Common myeloid progenitor, CD34-positive (primary cell): Measurements from ENCODE around the gene EPB41.

Experiments
- CTCF ChIA-PET: fragments of 350-600 bp; sonication (Branson Sonifier 250); formaldehyde crosslinking; loops from one replicate; lab custom pipeline; 2021; ENCODE audit warnings: antibody characterized with exemption; lab: Charles Lee
- POLR2A ChIA-PET: fragments of 350-600 bp; sonication (Branson Sonifier 250); formaldehyde crosslinking; loops from one replicate; lab custom pipeline; 2021; ENCODE audit warnings: antibody characterized with exemption; lab: Charles Lee
- DNase-seq, 3 donors: peaks; one replicate each; pipeline versions ENCODE4 v3.0.0 to v3.0.0-alpha.2; 2013
- H3K27ac ChIP-seq, 2 experiments: 1 replicate in 1 of 2; 2 replicates in 1 of 2; pipeline ENCODE4 v1.7.0; 2013; ENCODE audit warnings: inconsistent platforms in 2 of 2, low read length in 2 of 2, mild to moderate bottlenecking in 2 of 2, low read depth in 1 of 2, moderate library complexity in 1 of 2; ENCODE audit not compliant: severe bottlenecking in 2 of 2, insufficient read depth in 1 of 2, poor library complexity in 1 of 2
- H3K27me3 ChIP-seq, 5 experiments: replicated peaks in 2 of 5; 1 replicate in 3 of 5; 2 replicates in 2 of 5; pipeline versions ENCODE4 v1.6.1 to v1.7.0; 2013; ENCODE audit warnings: low read length in 4 of 5, mild to moderate bottlenecking in 2 of 5, moderate library complexity in 2 of 5, inconsistent platforms in 1 of 5; ENCODE audit not compliant: insufficient read depth in 5 of 5, control insufficient read depth in 4 of 5
- H3K36me3 ChIP-seq, 4 experiments: 1 replicate in 2 of 4; 2 replicates in 2 of 4; pipeline versions ENCODE4 v1.6.1 to v1.7.0; 2013; ENCODE audit warnings: low read length in 3 of 4, control low read depth in 1 of 4, mild to moderate bottlenecking in 1 of 4; ENCODE audit not compliant: control insufficient read depth in 4 of 4, insufficient read depth in 4 of 4
- H3K4me1 ChIP-seq, 4 experiments: 1 replicate in 3 of 4; 2 replicates in 1 of 4; pipeline versions ENCODE4 v1.6.1 to v1.7.1; 2013; ENCODE audit warnings: low read length in 3 of 4, mild to moderate bottlenecking in 3 of 4, control low read depth in 1 of 4, inconsistent platforms in 1 of 4, moderate library complexity in 1 of 4; ENCODE audit not compliant: control insufficient read depth in 4 of 4, insufficient read depth in 4 of 4; ENCODE audit errors: control extremely low read depth in 1 of 4
- H3K4me3 ChIP-seq, 7 experiments: 1 replicate in 4 of 7; 2 replicates in 3 of 7; pipeline versions ENCODE4 v1.5.1 to v1.7.0; 2013; ENCODE audit warnings: mild to moderate bottlenecking in 7 of 7, low read length in 6 of 7, moderate library complexity in 6 of 7, inconsistent platforms in 2 of 7, low read depth in 2 of 7, control low read depth in 1 of 7; ENCODE audit not compliant: insufficient read depth in 4 of 7, control insufficient read depth in 1 of 7; ENCODE audit errors: extremely low read depth in 1 of 7
- H3K9me3 ChIP-seq, 5 experiments: 1 replicate in 4 of 5; 2 replicates in 1 of 5; pipeline versions ENCODE4 v1.6.1 to v1.7.1; 2013; ENCODE audit warnings: low read length in 4 of 5, mild to moderate bottlenecking in 2 of 5, inconsistent platforms in 1 of 5, low read depth in 1 of 5, moderate library complexity in 1 of 5; ENCODE audit not compliant: control insufficient read depth in 4 of 5, insufficient read depth in 2 of 5; ENCODE audit errors: control extremely low read depth in 1 of 5
- WGBS: methylation state at CpG from one replicate; pipeline ENCODE4 v1.1.5; 2013; ENCODE audit not compliant: insufficient coverage; 5-methylcytosine and 5-hydroxymethylcytosine counted together

The EPB41 gene

DNA sequence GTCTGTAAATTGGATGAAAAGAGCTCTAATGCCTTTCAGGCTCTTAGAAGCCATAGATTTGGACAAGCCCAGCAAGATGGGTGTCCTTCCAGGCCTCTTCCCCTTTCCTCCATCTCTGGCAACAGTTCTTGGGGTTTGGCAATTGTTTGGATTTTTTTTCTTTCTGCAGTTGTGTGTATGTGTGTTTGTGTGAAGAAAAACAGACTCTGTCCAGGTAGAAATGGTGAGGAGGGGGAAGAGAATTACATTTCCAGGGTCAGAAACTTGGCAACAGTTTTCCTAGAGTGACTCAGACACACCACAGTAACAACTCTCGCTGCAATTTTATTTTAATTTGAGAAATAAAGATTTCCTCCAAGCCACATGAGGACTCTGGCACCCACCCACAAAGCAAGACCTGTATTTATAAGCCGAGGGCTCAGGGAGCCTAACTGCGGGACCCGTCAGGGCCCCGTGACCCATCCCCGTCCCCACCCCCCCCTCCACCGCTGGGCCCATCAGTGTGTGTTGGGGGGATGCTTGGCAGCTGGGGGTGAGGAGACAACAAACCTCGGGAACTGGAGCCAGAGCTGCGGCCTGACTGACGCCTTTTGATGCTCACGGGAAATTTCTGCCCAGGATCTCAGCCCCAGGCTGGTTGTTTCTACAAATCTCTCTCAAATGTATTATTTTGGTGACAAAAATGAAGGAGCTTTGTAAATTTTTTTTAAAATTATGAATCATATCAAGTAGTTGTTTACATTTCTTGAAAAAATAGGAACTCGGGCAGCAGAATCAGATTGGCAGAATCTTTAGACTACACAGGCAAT lies 205.0 kb downstream of the EPB41 start:
- CTCF ChIA-PET, result interaction anchor here (1.2 to 1.6 kb wide), 2 partner anchors 23 to 83 kb away, joined by 4 read pairs; no protein-coding TSS in a partner anchor
- peaks cover 0 to 31% (median 21%) of the 10 kb centered on the region in 4 experiments for H3K4me1 ChIP-seq
- H3K27me3 ChIP-seq, result peaks cover 0 to 48% (median 13%) of the 10 kb centered on the region in 5 experiments
- no peak overlapping the region for H3K4me3 ChIP-seq
- H3K9me3 ChIP-seq, result no peaks in the 10 kb centered on the region
- DNase-seq, result no peak
- no peak overlapping the region for H3K27ac ChIP-seq
- peaks cover 4 to 35% (median 22%) of the 10 kb centered on the region in 4 experiments for H3K36me3 ChIP-seq
- WGBS, result 97% methylated on average over 5 of the region's 12 CpGs
- POLR2A ChIA-PET, result interaction anchor here (0.5 kb wide), 1 partner anchor 1589 kb away, joined by 3 read pairs; no protein-coding TSS in a partner anchor

DNA sequence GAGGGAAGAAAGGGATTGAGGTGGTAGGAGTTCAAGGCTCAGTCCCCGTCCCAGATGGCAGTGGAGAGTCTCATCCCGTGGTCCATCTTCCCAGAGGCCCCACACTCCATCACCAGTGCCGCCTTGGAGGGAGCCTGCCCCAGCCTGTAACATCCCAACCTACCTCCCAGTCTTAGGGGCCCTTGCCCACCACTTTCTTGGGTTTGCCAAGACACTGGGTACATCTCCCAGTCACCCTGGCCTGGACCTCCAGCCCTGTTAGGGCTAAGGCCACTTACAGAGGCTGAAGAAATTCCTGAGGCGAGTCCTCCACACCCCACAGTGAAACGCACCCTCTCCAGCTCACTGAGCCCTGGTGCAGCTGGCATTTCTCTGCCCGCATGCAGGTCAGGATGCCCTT lies 206.0 kb downstream of the EPB41 start:
- WGBS, result 99% methylated on average over 6 of the region's 6 CpGs
- H3K4me3 ChIP-seq, result no peak overlapping the region
- H3K36me3 ChIP-seq, result peaks cover 4 to 30% (median 19%) of the 10 kb centered on the region in 4 experiments
- ChIA-PET POLR2A (no interaction called here), CTCF (interaction anchor here (0.7 to 2.1 kb wide), 7 partner anchors 9 to 82 kb away, joined by 3 to 10 read pairs (median 4); no protein-coding TSS in a partner anchor)
- no peak overlapping the region for H3K27ac ChIP-seq
- DNase-seq, result no peak
- peaks cover 0 to 35% (median 26%) of the 10 kb centered on the region in 4 experiments for H3K4me1 ChIP-seq
- peaks cover 0 to 59% (median 14%) of the 10 kb centered on the region in 5 experiments for H3K27me3 ChIP-seq
- no peaks in the 10 kb centered on the region for H3K9me3 ChIP-seq

DNA sequence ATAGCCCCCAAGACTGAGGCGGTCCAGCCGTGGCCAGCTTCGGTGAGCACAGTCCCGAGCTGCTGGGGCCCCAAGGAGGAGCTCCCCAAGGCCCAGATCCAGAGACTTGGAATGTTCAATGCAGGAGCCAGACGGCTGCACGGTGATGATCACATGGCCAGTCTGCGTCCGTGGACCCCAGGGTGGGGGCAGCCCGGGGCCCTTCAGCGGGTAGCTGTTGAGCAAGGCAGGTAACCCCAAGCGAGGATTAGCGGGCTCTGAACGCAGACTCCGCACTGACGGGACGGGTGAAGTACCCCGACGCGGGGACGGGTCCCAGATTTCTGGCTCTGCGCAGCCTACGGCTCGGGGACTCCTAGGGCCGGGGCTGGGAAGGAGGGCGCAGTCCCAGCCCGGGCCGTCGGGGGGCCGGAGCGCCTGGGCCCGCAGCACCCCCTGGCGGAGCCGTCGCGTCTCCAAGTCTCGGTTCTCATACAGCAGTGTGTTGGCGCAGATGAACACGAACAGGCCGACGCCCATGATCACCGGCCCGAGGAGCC lies 206.6 kb downstream of the EPB41 start:
- POLR2A ChIA-PET, result no interaction called here
- H3K9me3 ChIP-seq, result no peaks in the 10 kb centered on the region

DNA sequence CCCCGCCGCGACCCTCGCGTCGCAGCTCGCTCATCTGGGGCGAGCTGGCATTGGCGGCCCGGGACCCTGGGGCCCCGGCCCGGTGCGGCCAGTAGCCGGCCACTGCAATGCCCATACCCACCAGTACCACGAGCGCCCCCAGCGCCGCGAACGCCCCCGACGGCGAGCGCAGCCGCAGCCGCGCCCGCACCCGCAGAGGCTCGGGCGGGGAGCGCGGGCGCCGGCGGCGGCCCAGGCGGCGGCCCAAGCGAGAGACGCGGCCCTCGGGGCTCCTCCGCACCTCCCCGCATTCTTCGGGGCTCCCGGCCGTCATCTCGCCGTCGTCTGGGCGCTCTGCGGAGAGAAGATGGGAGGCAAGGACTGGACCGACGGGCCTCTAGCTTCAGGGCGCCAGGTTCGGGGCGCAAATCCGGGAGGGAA lies 207.2 kb downstream of the EPB41 start:
- ChIA-PET CTCF (interaction anchor here (1.6 to 2.1 kb wide), 6 partner anchors 8 to 81 kb away, joined by 4 to 10 read pairs (median 6); no protein-coding TSS in a partner anchor), POLR2A (no interaction called here)
- Histone ChIP-seq H3K27me3 (peaks cover 0 to 70% (median 14%) of the 10 kb centered on the region in 5 experiments), H3K36me3 (peaks cover 4 to 23% (median 14%) of the 10 kb centered on the region in 4 experiments), H3K9me3 (no peaks in the 10 kb centered on the region), H3K4me3 (peak overlapping the region in 4 of 7 experiments; percentile 28 to 73 (median 36)), H3K4me1 (peaks cover 0 to 35% (median 26%) of the 10 kb centered on the region in 4 experiments), H3K27ac (no peak overlapping the region)
- no peak for DNase-seq
- WGBS, result 3% methylated on average over 53 of the region's 59 CpGs

More for the DNA sequence above, 206.6 kb downstream of the EPB41 start:
- CTCF ChIA-PET, result interaction anchor here (0.7 to 2.1 kb wide), 8 partner anchors 9 to 82 kb away, joined by 3 to 10 read pairs (median 4); no protein-coding TSS in a partner anchor
- H3K27ac ChIP-seq, result no peak overlapping the region
- peak overlapping the region in 1 of 7 experiments; percentile 40 for H3K4me3 ChIP-seq
- H3K4me1 ChIP-seq, result peaks cover 0 to 35% (median 26%) of the 10 kb centered on the region in 4 experiments
- H3K36me3 ChIP-seq, result peaks cover 4 to 25% (median 15%) of the 10 kb centered on the region in 4 experiments
- peak; percentile 71 to 84 (median 83) for DNase-seq
- 37% methylated on average over 37 of the region's 42 CpGs for WGBS
- peaks cover 0 to 65% (median 14%) of the 10 kb centered on the region in 5 experiments for H3K27me3 ChIP-seq

DNA sequence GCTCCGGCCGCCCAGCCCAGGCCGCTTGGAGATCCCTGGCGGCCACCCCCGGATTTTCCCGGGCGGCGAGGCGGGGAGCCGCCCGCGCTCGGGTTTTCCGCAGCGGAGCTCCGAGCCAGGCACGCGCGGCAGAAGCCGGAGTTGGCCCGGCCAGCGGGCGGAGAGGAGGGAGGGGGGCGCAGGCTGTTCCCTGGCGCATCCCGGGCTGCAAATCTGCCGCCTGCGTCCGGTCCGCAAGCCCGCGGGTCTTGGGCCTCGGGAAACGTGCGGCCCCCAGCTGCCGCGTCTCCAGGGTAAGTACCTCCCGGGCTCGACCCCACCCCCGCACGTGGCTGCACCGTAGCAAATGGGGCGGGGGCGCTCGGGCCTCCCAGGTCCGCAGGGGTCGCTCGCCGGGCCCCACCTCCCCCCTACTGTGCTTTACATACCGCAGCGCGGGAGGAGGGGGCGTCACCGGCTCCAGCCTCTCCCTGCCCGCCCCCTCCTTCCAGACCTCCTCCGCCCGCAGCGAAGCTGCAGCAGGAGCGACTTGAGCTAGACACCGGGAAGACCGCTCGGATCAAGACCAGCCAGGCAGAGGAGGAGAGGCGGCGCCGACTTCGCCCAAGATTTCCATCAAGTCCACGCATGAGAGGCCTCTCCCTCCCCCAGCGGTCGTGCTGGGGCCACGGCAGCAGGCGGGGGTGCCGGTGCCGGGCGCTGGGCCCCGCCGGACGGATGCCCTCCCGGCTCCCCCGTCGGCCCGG lies 207.7 kb downstream of the EPB41 start:
- H3K27me3 ChIP-seq, result peaks cover 0 to 70% (median 14%) of the 10 kb centered on the region in 5 experiments
- no peak overlapping the region for H3K27ac ChIP-seq
- 1% methylated on average over 54 of the region's 81 CpGs for WGBS
- peak in 1 of 3 donors; percentile 26 for DNase-seq
- ChIA-PET CTCF (interaction anchor here (0.8 to 2.1 kb wide), 7 partner anchors 8 to 81 kb away, joined by 3 to 10 read pairs (median 5); no protein-coding TSS in a partner anchor), POLR2A (no interaction called here)
- H3K4me3 ChIP-seq, result peak overlapping the region in 5 of 7 experiments; percentile 19 to 73 (median 33)
- H3K4me1 ChIP-seq, result peaks cover 0 to 35% (median 26%) of the 10 kb centered on the region in 4 experiments
- H3K9me3 ChIP-seq, result no peaks in the 10 kb centered on the region
- peaks cover 4 to 19% (median 12%) of the 10 kb centered on the region in 4 experiments for H3K36me3 ChIP-seq

DNA sequence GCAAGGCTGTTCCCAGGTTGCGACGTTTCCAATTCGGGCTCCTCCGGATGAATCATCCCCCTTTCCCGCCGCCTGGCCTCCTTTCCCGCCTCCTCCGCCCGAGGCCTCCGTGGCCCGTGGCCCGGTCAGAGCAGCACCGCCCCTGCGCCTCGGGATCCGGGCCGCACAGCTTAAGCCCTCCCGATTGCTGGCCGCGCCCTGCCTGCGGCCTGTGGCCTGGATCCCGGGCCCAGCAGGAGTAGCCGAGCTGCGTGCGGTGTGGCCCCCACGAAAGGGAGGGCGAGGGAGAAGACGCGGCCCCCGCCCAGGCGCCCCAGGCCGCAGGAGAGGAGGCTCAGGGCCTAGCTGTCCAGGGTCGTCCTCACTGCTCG lies 208.3 kb downstream of the EPB41 start:
- H3K4me1 ChIP-seq, result peaks cover 0 to 35% (median 26%) of the 10 kb centered on the region in 4 experiments
- peak overlapping the region in 4 of 7 experiments; percentile 19 to 73 (median 62) for H3K4me3 ChIP-seq
- H3K27ac ChIP-seq, result no peak overlapping the region
- WGBS, result 3% methylated on average over 25 of the region's 34 CpGs
- peaks cover 2 to 13% (median 10%) of the 10 kb centered on the region in 4 experiments for H3K36me3 ChIP-seq
- ChIA-PET POLR2A (no interaction called here), CTCF (interaction anchor here (0.8 to 2.0 kb wide), 3 partner anchors 11 to 80 kb away, joined by 3 to 8 read pairs (median 7); no protein-coding TSS in a partner anchor)
- DNase-seq, result peak in 1 of 3 donors; percentile 26
- no peaks in the 10 kb centered on the region for H3K9me3 ChIP-seq
- H3K27me3 ChIP-seq, result peaks cover 0 to 70% (median 14%) of the 10 kb centered on the region in 5 experiments
